NCI-H226 (cell line): Measurements from ENCODE around the gene MINDY4.

Experiments
- DNase-seq: peaks from one replicate; pipeline ENCODE4 v3.0.0-alpha.2; 2015

The MINDY4 gene

DNA sequence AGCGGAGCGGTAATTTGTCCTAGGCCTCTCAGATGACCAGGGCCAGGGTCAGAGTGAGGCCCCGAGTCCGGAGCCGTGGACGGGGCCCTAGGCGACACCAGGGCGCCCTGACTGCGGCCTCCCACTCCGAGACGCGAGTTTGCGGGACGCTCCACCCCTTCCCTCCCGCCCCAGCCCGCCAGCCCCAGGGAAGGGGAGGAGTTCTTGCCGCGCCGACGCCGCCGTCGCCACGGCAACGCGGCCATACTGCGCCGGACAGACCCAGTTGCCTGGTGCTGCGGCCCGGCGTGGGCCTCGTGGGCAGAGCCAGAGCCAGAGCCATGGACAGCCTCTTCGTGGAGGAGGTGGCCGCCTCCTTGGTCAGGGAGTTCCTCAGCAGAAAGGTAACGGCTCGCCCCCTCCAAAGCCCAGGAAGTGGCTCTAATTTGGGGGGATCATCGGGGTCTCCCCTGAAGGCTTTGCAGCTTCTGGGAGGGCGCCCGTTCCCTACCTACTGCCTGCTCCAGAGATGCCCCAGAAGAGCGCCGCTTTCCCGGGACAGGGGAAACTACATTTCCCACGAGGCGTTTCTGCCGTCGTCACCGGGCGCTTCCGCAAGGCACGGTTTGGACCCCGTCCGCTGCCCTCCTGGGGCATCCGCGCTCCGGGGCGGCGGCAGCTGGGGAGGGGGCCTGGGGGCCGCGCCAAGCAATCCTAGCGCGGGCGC lies at the start of gene MINDY4:
Gene MINDY4, plus strand, starts transcription at position 244 of the 706 bp plus-strand sequence. Its CDS starts 77 bp downstream, at position 321.
- peak; percentile 92 for DNase-seq

DNA sequence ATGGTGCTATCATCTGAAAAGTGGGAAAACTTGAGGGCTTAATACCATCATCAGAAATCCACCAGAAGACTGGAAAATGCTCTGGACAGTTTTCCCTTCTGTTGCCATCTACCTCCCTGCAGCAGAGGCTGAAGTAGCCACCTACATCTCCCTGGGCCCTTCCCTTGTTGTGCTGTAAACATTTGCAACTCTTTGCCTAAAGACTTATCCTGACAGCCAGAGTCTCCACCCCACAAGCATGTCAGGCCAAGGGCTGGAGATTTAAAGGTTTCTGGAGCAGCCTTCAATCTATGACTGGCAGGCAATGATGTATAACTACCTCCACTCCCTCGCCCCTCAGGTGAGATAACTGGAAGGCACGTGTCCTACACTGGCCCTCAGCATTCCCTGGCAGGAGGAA lies 49.0 kb upstream of the MINDY4 start:
- DNase-seq, result no peak

DNA sequence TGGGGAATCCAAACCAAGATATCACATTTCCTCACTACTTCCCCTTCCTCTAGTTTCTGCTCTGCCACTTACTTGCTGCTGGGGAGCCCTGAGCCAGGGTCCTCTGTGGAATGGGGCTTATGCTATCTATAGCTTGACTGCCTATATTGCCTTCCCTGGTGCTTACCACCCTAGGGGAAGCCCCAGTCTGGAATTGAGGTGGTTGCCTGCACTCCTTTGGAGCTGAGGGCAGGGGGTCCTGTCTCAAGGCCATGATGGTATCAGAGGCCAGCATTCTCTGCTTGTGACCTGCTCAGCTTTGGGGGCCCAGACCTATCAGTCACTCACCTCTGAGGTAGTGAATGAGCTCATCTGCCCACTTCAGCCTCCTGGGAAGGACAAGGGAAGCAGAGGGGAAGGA lies 48.5 kb upstream of the MINDY4 start:
- DNase-seq, result no peak

GRCh38 chr7:30723776-30724175 lies 47.4 kb upstream of the MINDY4 start:
- no peak for DNase-seq

- DNase-seq, result no peak
Measured at GRCh38 chr7:30726296-30727006, 44.8 kb upstream of the MINDY4 start.

DNA sequence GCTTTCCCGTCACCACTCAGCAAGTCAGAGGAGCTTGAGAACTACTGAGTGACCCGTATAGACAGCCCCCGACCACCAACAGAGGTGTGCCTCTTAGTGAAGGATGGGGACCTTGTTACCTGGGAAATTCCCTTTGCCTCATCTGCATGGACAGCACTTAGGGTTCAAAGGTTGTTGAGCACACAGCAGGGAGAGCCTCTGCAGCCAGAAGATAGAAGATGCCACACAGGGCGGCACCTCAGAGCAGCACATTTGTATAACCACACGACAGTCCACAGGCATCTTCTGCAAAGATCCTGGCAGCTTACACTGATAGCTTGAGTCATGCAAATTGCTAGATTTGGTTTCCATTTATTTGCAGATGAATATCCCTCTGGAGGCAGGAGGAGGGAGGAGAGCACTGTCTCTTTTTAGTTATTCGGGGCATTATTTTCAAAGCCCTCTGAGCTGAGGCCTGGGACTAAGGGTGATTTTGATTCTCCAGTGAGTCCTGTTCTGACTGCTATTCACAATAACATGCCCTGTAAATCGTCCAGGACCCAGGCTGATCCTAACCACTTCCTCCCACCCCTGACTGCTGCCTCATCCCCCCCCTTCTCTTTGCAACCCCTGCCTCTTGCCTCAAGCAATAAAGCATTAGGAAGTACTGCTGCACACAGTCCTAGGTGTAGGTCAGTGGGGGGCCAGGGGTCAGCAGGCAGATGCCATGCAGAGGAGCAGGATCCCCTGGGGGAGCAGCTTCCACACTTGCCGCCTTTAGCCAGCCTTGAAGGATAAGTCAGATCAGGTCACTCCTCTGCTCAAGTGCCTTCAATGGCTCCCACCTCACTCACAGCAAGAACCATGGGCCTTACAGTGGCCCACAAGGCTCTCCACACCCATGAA lies 43.9 kb upstream of the MINDY4 start:
- no peak for DNase-seq

- DNase-seq, result no peak
Measured at GRCh38 chr7:30728591-30729100, 42.6 kb upstream of the MINDY4 start.

DNA sequence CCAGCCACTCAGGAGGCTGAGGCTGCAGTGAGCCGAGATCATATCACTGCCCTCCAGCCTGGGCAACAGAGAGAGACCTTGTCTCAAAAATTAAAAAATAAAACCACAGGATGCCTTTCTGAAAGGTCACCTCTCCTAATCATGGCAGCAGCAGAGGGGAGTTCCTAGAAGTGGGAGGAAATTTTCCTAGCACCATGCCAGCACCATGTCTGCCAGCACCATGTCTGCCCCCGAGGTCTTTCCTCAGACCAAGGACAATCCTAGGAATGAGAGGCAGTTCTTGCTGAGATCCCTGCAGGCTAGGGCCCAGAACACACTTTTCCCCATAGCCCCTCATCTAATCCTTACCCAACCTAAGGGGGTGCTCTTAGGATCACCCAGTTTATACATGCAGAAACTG lies 41.6 kb upstream of the MINDY4 start:
- no peak for DNase-seq

- DNase-seq, result no peak
Measured at GRCh38 chr7:30730097-30730496, 41.1 kb upstream of the MINDY4 start.

DNA sequence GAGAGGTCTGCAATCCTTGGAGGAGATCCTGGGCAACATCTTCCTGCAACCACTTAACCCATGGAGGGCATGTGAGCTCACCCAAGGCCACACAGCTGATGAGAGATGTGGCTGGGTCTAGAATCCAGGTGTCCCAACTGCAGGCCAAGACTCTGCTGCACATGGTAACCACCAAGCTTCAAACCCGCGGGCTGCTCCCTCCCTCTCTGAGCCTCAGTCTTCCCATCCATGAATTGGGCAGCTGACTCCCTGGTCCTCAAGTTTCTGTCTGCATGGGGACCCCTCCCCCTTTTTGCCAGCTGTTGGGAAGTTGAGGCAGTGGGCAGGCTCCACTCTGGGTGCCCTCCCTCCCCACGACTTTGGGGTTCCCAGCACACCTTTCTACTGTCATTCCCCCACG lies 40.2 kb upstream of the MINDY4 start:
- DNase-seq, result no peak

DNA sequence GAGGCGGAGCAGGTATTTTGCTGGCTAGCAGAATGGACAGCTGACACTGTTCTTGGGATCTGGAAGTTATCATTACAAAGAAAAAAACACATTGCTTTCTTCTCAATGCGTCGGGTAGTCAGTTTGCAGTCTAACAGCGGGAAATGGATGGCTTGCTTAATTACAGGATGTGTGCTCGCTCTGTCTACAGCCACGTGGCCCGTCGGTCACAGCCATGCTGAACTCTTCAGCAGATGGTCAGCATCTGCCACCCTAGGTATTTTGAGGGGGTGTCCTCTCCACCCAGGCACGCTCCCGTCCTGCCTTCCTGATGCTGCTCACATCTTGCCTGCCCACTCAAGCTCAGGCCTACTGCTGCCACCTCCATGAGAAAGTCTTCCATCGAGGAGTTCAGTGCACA lies 39.6 kb upstream of the MINDY4 start:
- no peak for DNase-seq

GRCh38 chr7:30732606-30733005 lies 38.6 kb upstream of the MINDY4 start:
- no peak for DNase-seq

- DNase-seq, result no peak
Measured at GRCh38 chr7:30733216-30733615, 38.0 kb upstream of the MINDY4 start.

- no peak for DNase-seq
Measured at GRCh38 chr7:30733691-30734090, 37.5 kb upstream of the MINDY4 start.

- no peak for DNase-seq
Measured at GRCh38 chr7:30734497-30734896, 36.7 kb upstream of the MINDY4 start.

DNA sequence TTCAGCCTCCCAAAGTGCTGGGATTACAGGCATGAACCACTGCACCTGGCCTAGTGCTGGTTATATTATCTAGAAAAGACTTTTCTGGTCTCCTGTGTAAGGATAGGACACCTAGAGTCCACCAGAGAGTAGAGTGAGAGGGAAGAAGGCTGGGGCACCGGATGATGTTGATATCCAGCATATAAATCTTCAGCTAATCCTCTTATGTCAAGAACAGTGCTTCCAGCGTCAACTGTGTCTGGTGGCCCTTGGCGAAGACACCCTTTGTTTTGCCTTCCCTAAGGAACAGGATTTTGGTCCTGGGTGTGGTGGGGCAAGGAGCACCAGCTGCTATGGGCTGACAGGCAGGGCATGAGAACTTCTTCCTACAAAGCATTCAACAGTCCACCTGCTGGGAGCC lies 35.6 kb upstream of the MINDY4 start:
- DNase-seq, result no peak

- no peak for DNase-seq
Measured at GRCh38 chr7:30736291-30736690, 34.9 kb upstream of the MINDY4 start.

DNA sequence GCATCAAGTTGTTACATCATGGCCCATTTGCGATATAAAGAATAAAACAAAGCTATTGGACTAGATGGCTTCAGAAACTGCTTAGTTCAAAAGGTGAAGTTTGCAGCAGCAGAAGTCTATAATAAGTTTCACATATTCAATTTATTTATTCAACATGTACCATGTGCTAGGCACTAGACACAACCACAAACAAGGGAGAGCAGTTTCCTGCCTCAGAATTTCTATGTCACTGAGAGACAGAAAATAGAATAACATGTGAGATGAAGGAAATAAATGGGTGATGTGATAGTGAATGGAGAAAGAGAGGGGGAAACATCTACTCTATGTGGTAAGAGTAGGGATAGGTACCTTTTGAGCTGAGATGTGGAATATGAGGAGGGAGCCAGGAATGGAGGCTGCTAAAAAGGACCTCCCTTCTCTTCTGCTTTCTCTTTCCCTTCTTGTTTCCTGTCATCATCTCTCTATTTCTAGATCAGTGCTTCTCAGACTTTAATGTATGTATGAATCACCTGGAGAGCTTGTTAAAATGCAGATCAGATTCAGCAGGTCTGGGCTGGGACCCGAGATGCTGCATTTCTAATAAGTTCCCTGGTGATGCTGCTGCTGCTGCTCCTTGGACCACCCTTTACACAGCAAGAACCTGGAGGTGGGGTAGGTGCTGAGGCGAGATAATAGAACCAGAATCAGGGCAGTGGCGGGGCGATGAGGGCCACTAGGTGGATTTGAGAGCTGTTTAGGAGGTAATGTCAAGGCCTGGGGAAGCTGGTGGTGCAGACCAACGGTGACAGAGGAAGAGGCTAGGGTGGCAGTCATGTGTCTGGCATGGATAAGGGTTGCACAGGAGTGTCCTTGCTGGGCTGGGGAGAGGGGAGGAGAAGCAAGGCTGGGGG lies 32.9 kb upstream of the MINDY4 start:
- no peak for DNase-seq

DNA sequence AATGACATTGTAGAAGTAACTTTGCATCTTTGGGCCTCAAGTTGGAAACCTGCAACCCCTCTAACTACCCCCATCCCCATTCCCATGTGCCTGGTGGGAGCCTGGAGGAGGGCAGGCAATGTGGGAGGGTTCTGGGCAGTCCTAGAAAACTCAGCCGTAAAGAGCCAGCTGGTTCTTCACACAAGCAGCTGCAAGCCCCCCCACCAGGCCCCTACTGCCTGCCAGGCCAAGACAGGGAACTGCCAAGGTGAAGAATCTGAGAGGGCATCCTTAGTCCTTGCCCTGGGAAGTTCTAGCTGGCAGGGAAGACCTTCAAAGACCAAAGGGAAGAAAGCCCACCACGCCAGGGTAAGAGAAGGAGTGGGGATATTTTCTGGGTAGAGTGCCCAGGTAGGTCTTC lies 31.5 kb upstream of the MINDY4 start:
- DNase-seq, result no peak

- DNase-seq, result peak; percentile 57
Measured at GRCh38 chr7:30740417-30741181, 30.6 kb upstream of the MINDY4 start.

DNA sequence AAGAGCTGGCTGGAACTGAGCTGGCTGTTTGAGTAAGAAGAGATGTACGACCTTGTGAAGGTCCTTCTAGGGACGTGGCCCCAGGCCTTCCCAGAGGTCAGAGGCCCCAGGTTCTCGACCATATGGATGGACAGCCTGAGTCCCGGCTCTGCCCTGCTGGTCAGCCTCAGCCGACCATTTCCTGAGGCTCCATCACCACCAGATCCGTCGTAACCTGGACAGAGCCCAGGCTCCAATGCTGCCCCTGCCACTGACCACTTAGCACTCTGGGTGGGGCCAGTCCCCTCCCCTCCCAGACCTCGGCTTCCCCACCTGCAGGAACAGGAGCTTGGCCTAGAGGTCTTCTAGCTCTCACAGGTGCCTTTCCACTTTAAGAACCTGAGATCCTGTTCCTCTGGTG lies 29.9 kb upstream of the MINDY4 start:
- no peak for DNase-seq
